Adipocyte (in vitro differentiated cells): ENCODE data around the gene EPHB6.

Source experiments
- DNase-seq: peaks from one replicate; pipeline ENCODE4 v3.0.0-alpha.2; 2015; ENCODE audit warnings: low read depth
- H3K27me3 ChIP-seq: replicated peaks from 2 replicates; pipeline ENCODE4 v1.7.0; 2013; ENCODE audit warnings: mild to moderate bottlenecking, low read length, moderate library complexity; ENCODE audit not compliant: control insufficient read depth, insufficient read depth
- H3K36me3 ChIP-seq: 2 replicates; pipeline ENCODE4 v1.7.0; 2013; ENCODE audit warnings: low read length, mild to moderate bottlenecking, moderate library complexity; ENCODE audit not compliant: control insufficient read depth, insufficient read depth, severe bottlenecking
- H3K4me1 ChIP-seq: 2 replicates; pipeline ENCODE4 v1.7.0; 2013; ENCODE audit warnings: mild to moderate bottlenecking, low read length, moderate library complexity; ENCODE audit not compliant: control insufficient read depth, insufficient read depth
- H3K4me3 ChIP-seq: 2 replicates; pipeline ENCODE4 v1.7.0; 2013; ENCODE audit warnings: mild to moderate bottlenecking, low read length, moderate library complexity
- H3K9ac ChIP-seq: 2 replicates; pipeline ENCODE4 v1.7.0; 2013; ENCODE audit warnings: mild to moderate bottlenecking, low read length, moderate library complexity
- H3K9me3 ChIP-seq: 2 replicates; pipeline ENCODE4 v1.7.0; 2013; ENCODE audit warnings: mild to moderate bottlenecking, low read length, moderate library complexity; ENCODE audit not compliant: control insufficient read depth

Gene EPHB6

GRCh38 chr7:142894985-142895593, 40.2 kb downstream of the EPHB6 start:
- H3K4me3 ChIP-seq: no peak overlapping the region
- no peaks in the 10 kb centered on the region for H3K36me3 ChIP-seq
- DNase-seq: no peak
- peaks cover 34% of the 10 kb centered on the region for H3K27me3 ChIP-seq
- H3K9me3 ChIP-seq: no peaks in the 10 kb centered on the region
- no peak overlapping the region for H3K9ac ChIP-seq
- no peaks in the 10 kb centered on the region for H3K4me1 ChIP-seq

GRCh38 chr7:142896151-142896550, 41.3 kb downstream of the EPHB6 start:
- Histone ChIP-seq H3K4me3 (no peak overlapping the region), H3K9ac (no peak overlapping the region), H3K36me3 (no peaks in the 10 kb centered on the region), H3K27me3 (peaks cover 38% of the 10 kb centered on the region), H3K9me3 (no peaks in the 10 kb centered on the region), H3K4me1 (no peaks in the 10 kb centered on the region)
- no peak for DNase-seq

- Histone ChIP-seq H3K27me3 (peaks cover 37% of the 10 kb centered on the region), H3K4me1 (no peaks in the 10 kb centered on the region), H3K36me3 (no peaks in the 10 kb centered on the region), H3K9me3 (no peaks in the 10 kb centered on the region), H3K9ac (no peak overlapping the region), H3K4me3 (no peak overlapping the region)
- DNase-seq: no peak
Observed at GRCh38 chr7:142896741-142897379, 42.0 kb downstream of the EPHB6 start.

- DNase-seq: no peak
- H3K4me1 ChIP-seq: no peaks in the 10 kb centered on the region
Observed at GRCh38 chr7:142897691-142898090, 42.8 kb downstream of the EPHB6 start.

GRCh38 chr7:142898377-142899170, 43.7 kb downstream of the EPHB6 start:
- Histone ChIP-seq H3K4me3 (no peak overlapping the region), H3K9me3 (no peaks in the 10 kb centered on the region), H3K4me1 (no peaks in the 10 kb centered on the region), H3K9ac (no peak overlapping the region), H3K36me3 (no peaks in the 10 kb centered on the region), H3K27me3 (peaks cover 28% of the 10 kb centered on the region)
- no peak for DNase-seq

More at GRCh38 chr7:142897691-142898090, 42.8 kb downstream of the EPHB6 start:
- Histone ChIP-seq H3K36me3 (no peaks in the 10 kb centered on the region), H3K9me3 (no peaks in the 10 kb centered on the region), H3K9ac (no peak overlapping the region), H3K27me3 (peaks cover 32% of the 10 kb centered on the region), H3K4me3 (no peak overlapping the region)

GRCh38 chr7:142899661-142900060, 44.8 kb downstream of the EPHB6 start:
- H3K4me3 ChIP-seq: no peak overlapping the region
- no peak overlapping the region for H3K9ac ChIP-seq
- H3K27me3 ChIP-seq: peaks cover 20% of the 10 kb centered on the region
- H3K36me3 ChIP-seq: no peaks in the 10 kb centered on the region
- peaks cover 10% of the 10 kb centered on the region for H3K9me3 ChIP-seq
- DNase-seq: no peak
- no peaks in the 10 kb centered on the region for H3K4me1 ChIP-seq

- H3K27me3 ChIP-seq: peaks cover 14% of the 10 kb centered on the region
- no peak for DNase-seq
- no peaks in the 10 kb centered on the region for H3K36me3 ChIP-seq
- no peak overlapping the region for H3K4me3 ChIP-seq
- H3K9me3 ChIP-seq: peaks cover 21% of the 10 kb centered on the region
- no peak overlapping the region for H3K9ac ChIP-seq
- no peaks in the 10 kb centered on the region for H3K4me1 ChIP-seq
Observed at GRCh38 chr7:142901426-142902259, 46.8 kb downstream of the EPHB6 start.

GRCh38 chr7:142904128-142904527, 49.3 kb downstream of the EPHB6 start:
- Histone ChIP-seq H3K4me3 (no peak overlapping the region), H3K4me1 (no peaks in the 10 kb centered on the region), H3K9ac (no peak overlapping the region), H3K36me3 (no peaks in the 10 kb centered on the region), H3K27me3 (peaks cover 15% of the 10 kb centered on the region), H3K9me3 (peaks cover 21% of the 10 kb centered on the region)
- no peak for DNase-seq

GRCh38 chr7:142905759-142906158, 50.9 kb downstream of the EPHB6 start:
- no peak for DNase-seq
- Histone ChIP-seq H3K36me3 (no peaks in the 10 kb centered on the region), H3K4me1 (no peaks in the 10 kb centered on the region), H3K27me3 (peaks cover 13% of the 10 kb centered on the region), H3K9me3 (peaks cover 21% of the 10 kb centered on the region), H3K4me3 (no peak overlapping the region), H3K9ac (no peak overlapping the region)

- H3K9me3 ChIP-seq: peaks cover 21% of the 10 kb centered on the region
- H3K9ac ChIP-seq: no peak overlapping the region
- no peaks in the 10 kb centered on the region for H3K36me3 ChIP-seq
- H3K27me3 ChIP-seq: peaks cover 21% of the 10 kb centered on the region
- no peaks in the 10 kb centered on the region for H3K4me1 ChIP-seq
- H3K4me3 ChIP-seq: no peak overlapping the region
- DNase-seq: no peak
Observed at GRCh38 chr7:142906643-142907042, 51.8 kb downstream of the EPHB6 start.

GRCh38 chr7:142908290-142908689, 53.4 kb downstream of the EPHB6 start:
- no peak for DNase-seq
- Histone ChIP-seq H3K9me3 (peaks cover 21% of the 10 kb centered on the region), H3K36me3 (no peaks in the 10 kb centered on the region), H3K4me3 (no peak overlapping the region), H3K27me3 (peaks cover 23% of the 10 kb centered on the region), H3K9ac (no peak overlapping the region), H3K4me1 (no peaks in the 10 kb centered on the region)
